IPS DF 19.7 (cell line): Measurements from ENCODE around the gene NRDC.
"Not testable (repeated sequence)": the region's sequence is repeated elsewhere in the genome, so short reads cannot be mapped to it uniquely, and the experiment has no call there.

Experiments
- DNase-seq: peaks from one replicate; pipeline ENCODE4 v3.0.0-alpha.2; 2013; ENCODE audit warnings: low read depth, low spot score

Gene NRDC

GRCh38 chr1:51897699-51898031 is 19.1 kb upstream of the NRDC start:
- no peak for DNase-seq

- DNase-seq: not testable (repeated sequence)
These were observed 16.2 kb upstream of the NRDC start for GRCh38 chr1:51894748-51895147.

- no peak for DNase-seq
These were observed 265 bp downstream of the NRDC start for GRCh38 chr1:51878308-51878615.

- DNase-seq: no peak
These were observed 856 bp downstream of the NRDC start for GRCh38 chr1:51877434-51878307.

- DNase-seq: no peak
These were observed 2.7 kb downstream of the NRDC start for GRCh38 chr1:51875836-51876235.

- no peak for DNase-seq
These were observed 3.2 kb downstream of the NRDC start for GRCh38 chr1:51875291-51875772.

- not testable (repeated sequence) for DNase-seq
These were observed 5.3 kb downstream of the NRDC start for GRCh38 chr1:51873270-51873669.

- no peak for DNase-seq
These were observed 7.1 kb downstream of the NRDC start for GRCh38 chr1:51871351-51871975.

- no peak for DNase-seq
These were observed 7.8 kb downstream of the NRDC start for GRCh38 chr1:51870603-51871350.

GRCh38 chr1:51867479-51868232 is 10.9 kb downstream of the NRDC start:
- no peak for DNase-seq

- DNase-seq: no peak
These were observed 15.1 kb downstream of the NRDC start for GRCh38 chr1:51863384-51863783.

GRCh38 chr1:51861669-51862068 is 16.9 kb downstream of the NRDC start:
- no peak for DNase-seq

- DNase-seq: no peak
These were observed 18.8 kb downstream of the NRDC start for GRCh38 chr1:51859735-51860134.

GRCh38 chr1:51859333-51859732 is 19.2 kb downstream of the NRDC start:
- DNase-seq: no peak

- DNase-seq: no peak
These were observed 19.6 kb downstream of the NRDC start for GRCh38 chr1:51858892-51859291.

- no peak for DNase-seq
These were observed 21.8 kb downstream of the NRDC start for GRCh38 chr1:51856745-51857144.

GRCh38 chr1:51855624-51856023 is 22.9 kb downstream of the NRDC start:
- no peak for DNase-seq

GRCh38 chr1:51853360-51853759 is 25.2 kb downstream of the NRDC start:
- DNase-seq: no peak

- no peak for DNase-seq
These were observed 26.6 kb downstream of the NRDC start for GRCh38 chr1:51851882-51852396.

- no peak for DNase-seq
These were observed 27.9 kb downstream of the NRDC start for GRCh38 chr1:51850420-51851223.
